B cell (primary cell): ENCODE results near the gene MTHFD1. TPM values are rescaled to one million over a fixed set of nuclear protein-coding genes. Genes with fewer than 3 reads are reported as not detected.

ENCODE experiments used
- ATAC-seq: fragments of 200-7000 bp; cut with Tn5 transposase; one replicate; pipeline ENCODE4 v1.10.0; 2021; ENCODE audit warnings: low read depth, mild to moderate bottlenecking, moderate number of reproducible peaks, moderate library complexity
- CTCF ChIA-PET: fragments of 350-600 bp; sonication (Branson Sonifier 250); formaldehyde crosslinking; loops from one replicate; lab custom pipeline; 2021; ENCODE audit warnings: antibody characterized with exemption, inconsistent platforms; lab: Charles Lee
- POLR2A ChIA-PET: fragments of 350-600 bp; sonication (Branson Sonifier 250); formaldehyde crosslinking; loops from one replicate; lab custom pipeline; 2021; ENCODE audit warnings: antibody characterized with exemption; lab: Charles Lee
- DNase-seq: peaks from one replicate; pipeline ENCODE4 v3.0.0; 2013
- H2AFZ ChIP-seq: 2 replicates; pipeline ENCODE4 v1.6.1; 2012; ENCODE audit warnings: mild to moderate bottlenecking, low read depth, low read length; ENCODE audit not compliant: insufficient read depth, poor library complexity, severe bottlenecking
- H3K27ac ChIP-seq, 2 donors: 1 replicate in 1 of 2; 2 replicates in 1 of 2; pipeline ENCODE4 v1.5.1; 2012 to 2013; ENCODE audit warnings: low read length in 2 of 2, mild to moderate bottlenecking in 2 of 2, moderate library complexity in 1 of 2
- H3K27me3 ChIP-seq, 4 experiments: fragments of 200-600 bp in 1 of 4; sonication (generic) in 1 of 4; replicated peaks in 1 of 4; 1 replicate in 2 of 4; 2 replicates in 2 of 4; pipeline versions ENCODE4 v1.6.1 to v1.7.0; 2013 to 2016; ENCODE audit warnings: low read length in 3 of 4, mild to moderate bottlenecking in 2 of 4, mixed read lengths in 1 of 4, moderate library complexity in 1 of 4; ENCODE audit not compliant: insufficient read depth in 4 of 4, control insufficient read depth in 3 of 4; ENCODE audit errors: control extremely low read depth in 1 of 4
- H3K36me3 ChIP-seq, 2 experiments: replicated peaks in 1 of 2; 1 replicate in 1 of 2; 2 replicates in 1 of 2; pipeline versions ENCODE4 v1.6.1 to v1.7.1; 2013; ENCODE audit warnings: low read length in 1 of 2; ENCODE audit not compliant: insufficient read depth in 2 of 2, control insufficient read depth in 1 of 2; ENCODE audit errors: control extremely low read depth in 1 of 2, extremely low read depth in 1 of 2
- H3K4me1 ChIP-seq, 2 donors: fragments of 200-600 bp in 1 of 2; sonication (generic) in 1 of 2; 1 replicate in 1 of 2; 2 replicates in 1 of 2; pipeline versions ENCODE4 v1.5.1 to v1.6.1; 2013 to 2017; ENCODE audit warnings: low read length in 2 of 2; ENCODE audit not compliant: control insufficient read depth in 2 of 2, insufficient read depth in 2 of 2
- H3K4me2 ChIP-seq: replicated peaks from 2 replicates; pipeline ENCODE3; 2012; ENCODE audit warnings: mild to moderate bottlenecking, low read depth, low read length; ENCODE audit not compliant: poor library complexity, severe bottlenecking
- H3K4me3 ChIP-seq, 5 experiments: fragments of 200-600 bp in 1 of 5; sonication (generic) in 1 of 5; 1 replicate in 3 of 5; 2 replicates in 2 of 5; pipeline versions ENCODE4 v1.5.1 to v1.7.0; 2011 to 2016; ENCODE audit warnings: low read length in 4 of 5, mild to moderate bottlenecking in 4 of 5, low read depth in 2 of 5, control low read depth in 1 of 5, moderate library complexity in 1 of 5; ENCODE audit not compliant: insufficient read depth in 1 of 5; ENCODE audit errors: control extremely low read depth in 1 of 5, extremely low read depth in 1 of 5
- H3K79me2 ChIP-seq: fragments of 200-600 bp; sonication (generic); one replicate; pipeline ENCODE4 v1.6.0; 2016; ENCODE audit warnings: low read length; ENCODE audit not compliant: control insufficient read depth, insufficient read depth
- H3K9ac ChIP-seq: fragments of 200-600 bp; sonication (generic); 2 replicates; pipeline ENCODE4 v1.6.1; 2017; ENCODE audit warnings: mild to moderate bottlenecking, low read length, moderate library complexity
- H3K9me3 ChIP-seq, 3 donors: one replicate each; pipeline versions ENCODE4 v1.6.1 to v1.7.1; 2013; ENCODE audit warnings: low read length in 2 of 3; ENCODE audit not compliant: control insufficient read depth in 2 of 3, insufficient read depth in 1 of 3; ENCODE audit errors: control extremely low read depth in 1 of 3
- H4K20me1 ChIP-seq: 2 replicates; pipeline ENCODE4 v1.6.0; 2012; ENCODE audit warnings: mild to moderate bottlenecking, low read length; ENCODE audit not compliant: insufficient read depth, control insufficient read depth, poor library complexity, severe bottlenecking
- H3K27ac Mint-ChIP-seq: one replicate; pipeline ENCODE4 v1.8.0; 2021; ENCODE audit warnings: mixed read lengths
- H3K27me3 Mint-ChIP-seq: one replicate; pipeline ENCODE4 v1.8.0; 2021; ENCODE audit warnings: mixed read lengths
- H3K4me1 Mint-ChIP-seq: one replicate; pipeline ENCODE4 v1.8.0; 2021; ENCODE audit warnings: mixed read lengths
- H3K4me3 Mint-ChIP-seq: one replicate; pipeline ENCODE4 v1.8.0; 2021; ENCODE audit warnings: mixed read lengths
- H3K9me3 Mint-ChIP-seq: one replicate; pipeline ENCODE4 v1.8.0; 2022; ENCODE audit warnings: mixed read lengths; ENCODE audit not compliant: insufficient read depth
- CTCF ChIP-seq: fragments of 200-600 bp; IDR thresholded peaks from one replicate; pipeline ENCODE4 v1.8.0; 2022; ENCODE audit warnings: antibody characterized with exemption, mild to moderate bottlenecking
- EZH2 ChIP-seq: IDR thresholded peaks from 2 replicates; pipeline ENCODE4 v1.6.1; 2012; ENCODE audit warnings: borderline replicate concordance, low read depth, mild to moderate bottlenecking, moderate library complexity, low read length; ENCODE audit not compliant: insufficient read depth, poor library complexity, severe bottlenecking
- WGBS: methylation state at CpG from one replicate; pipeline ENCODE4 v1.1.5; 2013; ENCODE audit warnings: missing lambda C conversion rate; ENCODE audit not compliant: insufficient coverage; 5-methylcytosine and 5-hydroxymethylcytosine counted together
- intact Hi-C: fragments of 100-400 bp; cut with micrococcal nuclease; formaldehyde crosslinking; loops from one replicate; pipeline ENCODE4 v1.10.0; 2022
- polyA plus RNA-seq: library from polyadenylated mRNA; depleted of rRNA; stranded (reverse); fragments of >200 nt; gene quantifications from 2 replicates; pipeline ENCODE4 v1.2.3, GENCODE V29; 2012
- total RNA-seq, 2 donors: library from RNA; stranded (reverse); fragments of 120-200 nt in 1 of 2; gene quantifications; 1 replicate in 1 of 2; 2 replicates in 1 of 2; pipeline versions ENCODE4 v1.2.3 to v1.2.4, GENCODE V29; 2013 to 2022

Gene MTHFD1
- total and polyA plus RNA-seq, 2 donors (not counting 1 experiment from before 2014, with no cell fraction given) = 32.3 to 51.3 TPM

DNA sequence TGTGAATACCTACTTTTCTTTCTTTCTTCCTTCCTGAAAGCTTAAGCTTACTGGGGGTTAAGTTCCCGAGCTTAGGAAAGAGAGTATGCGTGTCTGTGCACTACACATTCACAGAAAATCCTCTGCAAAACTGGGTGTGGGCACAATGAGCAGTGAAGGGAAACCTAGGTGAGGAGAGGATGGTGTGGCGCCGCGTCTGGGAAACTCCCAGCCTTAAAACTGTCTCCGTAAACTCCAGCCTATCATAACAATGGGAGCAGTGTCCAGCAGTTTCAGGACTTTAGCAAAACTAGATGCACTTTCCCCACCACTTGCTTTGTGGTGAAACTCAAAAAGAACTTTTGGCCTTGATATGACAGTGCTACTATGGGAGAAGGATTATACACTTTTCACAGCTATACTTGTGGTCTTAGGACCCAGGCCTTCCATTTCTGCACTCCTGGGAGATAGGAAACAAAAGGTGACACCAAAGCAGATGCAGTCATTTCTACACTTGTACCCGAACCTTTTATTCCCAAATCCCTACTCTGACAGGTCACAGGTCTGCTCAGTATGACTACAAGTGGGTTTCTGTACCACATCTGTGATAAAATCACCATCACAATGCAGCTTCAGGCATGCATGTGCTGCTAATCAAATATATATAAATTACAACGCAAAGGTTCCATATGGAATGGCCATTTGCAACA lies 87.6 kb downstream of the MTHFD1 start:
- H3K9ac ChIP-seq = no peak overlapping the region
- Mint-ChIP-seq H3K4me1 (peaks cover 5% of the 10 kb centered on the region), H3K9me3 (no peaks in the 10 kb centered on the region), H3K4me3 (no peak overlapping the region), H3K27ac (no peak overlapping the region), H3K27me3 (no peaks in the 10 kb centered on the region)
- H3K9me3 ChIP-seq = no peaks in the 10 kb centered on the region
- H3K4me3 ChIP-seq = no peak overlapping the region
- TF ChIP-seq CTCF (no peak), EZH2 (no peak)
- H3K79me2 ChIP-seq = peaks cover 4% of the 10 kb centered on the region
- ChIA-PET CTCF (interaction anchor here (0.6 to 10.7 kb wide), 6 partner anchors 37 to 509 kb away, joined by 3 to 255 read pairs (median 3); no protein-coding TSS in a partner anchor), POLR2A (no interaction called here)
- DNase-seq (no peak), ATAC-seq (no peak)
- intact Hi-C loops = no loop called here
- H3K27ac ChIP-seq = no peak overlapping the region
- H4K20me1 ChIP-seq = no peaks in the 10 kb centered on the region
- no peaks in the 10 kb centered on the region for H3K36me3 ChIP-seq
- no peaks in the 10 kb centered on the region for H3K27me3 ChIP-seq
- H2AFZ ChIP-seq = no peak overlapping the region
- no peak overlapping the region for H3K4me2 ChIP-seq
- H3K4me1 ChIP-seq = no peaks in the 10 kb centered on the region
- 89% methylated on average over 1 of the region's 8 CpGs for WGBS

DNA sequence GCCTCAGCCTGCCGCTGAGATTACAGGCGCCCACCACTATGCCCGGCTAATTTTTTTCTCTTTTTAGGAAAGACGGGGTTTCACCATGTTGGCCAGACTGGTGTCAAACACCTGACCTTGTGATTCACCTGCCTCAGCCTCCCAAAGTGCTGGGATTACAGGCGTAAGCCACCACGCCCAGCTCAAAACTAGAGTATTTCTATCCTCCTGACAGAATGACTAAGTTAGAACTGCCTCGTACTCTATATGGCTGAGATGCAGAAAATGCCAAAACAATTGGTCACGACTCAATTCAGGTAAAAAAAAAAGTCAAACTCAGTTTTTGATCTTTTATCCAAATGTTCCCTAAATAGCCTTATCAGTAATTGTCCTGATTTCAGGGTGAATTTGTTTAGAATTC lies 88.3 kb downstream of the MTHFD1 start:
- DNase-seq (no peak), ATAC-seq (no peak)
- Histone ChIP-seq H3K27me3 (no peaks in the 10 kb centered on the region), H3K9me3 (no peaks in the 10 kb centered on the region), H3K79me2 (peaks cover 4% of the 10 kb centered on the region), H4K20me1 (no peaks in the 10 kb centered on the region), H3K27ac (no peak overlapping the region), H3K9ac (no peak overlapping the region), H3K4me2 (no peak overlapping the region), H2AFZ (no peak overlapping the region), H3K36me3 (no peaks in the 10 kb centered on the region), H3K4me3 (no peak overlapping the region), H3K4me1 (no peaks in the 10 kb centered on the region)
- TF ChIP-seq EZH2 = no peak
- no peak for TF ChIP-seq CTCF
- Mint-ChIP-seq H3K27me3 (no peaks in the 10 kb centered on the region), H3K4me1 (peaks cover 4% of the 10 kb centered on the region), H3K27ac (no peak overlapping the region), H3K4me3 (no peak overlapping the region), H3K9me3 (no peaks in the 10 kb centered on the region)
- 95% methylated on average over 7 of the region's 8 CpGs for WGBS
- ChIA-PET CTCF (interaction anchor here (0.6 to 10.7 kb wide), 3 partner anchors 47 to 510 kb away, joined by 3 to 255 read pairs (median 3); no protein-coding TSS in a partner anchor), POLR2A (no interaction called here)
- intact Hi-C loops = no loop called here
